Dermis microvascular lymphatic vessel endothelial cell (primary cell): Measurements from ENCODE around the gene MIF4GD. TPM values are rescaled to one million over a fixed set of nuclear protein-coding genes. Genes with fewer than 3 reads are reported as not detected.
"Not testable (repeated sequence)": the region's sequence is repeated elsewhere in the genome, so short reads cannot be mapped to it uniquely, and the experiment has no call there.

ENCODE experiments used
- DNase-seq, 2 donors: peaks; one replicate each; pipeline versions ENCODE4 v3.0.0 to v3.0.0-alpha.2; 2010; ENCODE audit warnings: low read depth in 2 of 2
- total RNA-seq: library from RNA; depleted of rRNA; stranded (reverse); fragments of >200 nt; gene quantifications from 2 replicates; pipeline ENCODE4 v1.2.1, GENCODE V29; 2014

MIF4GD gene
- total RNA-seq, 1 donor from 2014 or later, result 10.4 TPM

DNA sequence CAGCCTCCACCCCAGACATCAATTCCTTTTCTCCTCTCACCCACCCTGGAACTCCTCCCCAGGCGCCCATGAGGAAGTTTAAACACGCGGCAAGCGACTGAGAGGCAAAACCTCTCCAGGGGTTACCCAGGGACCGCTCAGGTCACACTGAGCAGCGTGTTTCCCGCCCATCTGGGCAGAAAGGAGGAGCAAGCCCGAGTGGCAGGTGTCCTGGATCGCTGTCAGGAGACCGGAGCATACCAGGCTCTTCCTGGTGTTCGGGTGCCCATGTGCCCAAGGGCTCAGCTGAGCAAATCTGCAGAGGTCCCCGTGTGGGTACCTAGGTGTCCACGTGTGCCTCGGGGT, 17.7 kb upstream of the MIF4GD start:
- no peak for DNase-seq

GRCh38 chr17:75288359-75288758, 17.3 kb upstream of the MIF4GD start:
- DNase-seq, result no peak

- no peak for DNase-seq
Measured at GRCh38 chr17:75287221-75287620, 16.2 kb upstream of the MIF4GD start.

- no peak for DNase-seq
Measured at GRCh38 chr17:75285123-75285522, 14.1 kb upstream of the MIF4GD start.

- DNase-seq, result not testable (repeated sequence)
Measured at GRCh38 chr17:75280189-75280588, 9.2 kb upstream of the MIF4GD start.

DNA sequence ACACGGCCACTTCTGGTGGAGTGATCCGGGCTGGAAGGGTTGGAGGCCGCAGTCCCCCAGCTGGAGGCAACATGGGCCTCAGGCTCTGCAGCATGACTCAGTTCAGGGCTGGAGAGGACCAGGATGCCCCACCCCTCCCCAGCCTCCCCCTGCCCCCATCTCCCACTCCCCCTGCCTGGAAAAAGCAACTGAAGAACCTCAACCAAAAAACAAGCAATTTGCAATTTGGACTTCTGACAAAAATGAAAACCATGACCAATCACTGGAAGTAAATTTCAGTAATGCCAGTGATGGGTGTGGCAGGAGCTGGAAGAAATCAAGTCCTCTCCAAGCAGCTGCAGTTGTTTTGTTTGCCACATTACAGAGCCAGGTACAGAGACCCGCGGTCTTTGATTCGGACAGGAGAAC, 6.6 kb upstream of the MIF4GD start:
- no peak for DNase-seq

GRCh38 chr17:75273977-75274708, 3.1 kb upstream of the MIF4GD start:
- DNase-seq, result no peak

GRCh38 chr17:75272848-75273184, 1.8 kb upstream of the MIF4GD start:
- DNase-seq, result no peak

GRCh38 chr17:75271955-75272847, 1.2 kb upstream of the MIF4GD start:
- DNase-seq, result no peak

DNA sequence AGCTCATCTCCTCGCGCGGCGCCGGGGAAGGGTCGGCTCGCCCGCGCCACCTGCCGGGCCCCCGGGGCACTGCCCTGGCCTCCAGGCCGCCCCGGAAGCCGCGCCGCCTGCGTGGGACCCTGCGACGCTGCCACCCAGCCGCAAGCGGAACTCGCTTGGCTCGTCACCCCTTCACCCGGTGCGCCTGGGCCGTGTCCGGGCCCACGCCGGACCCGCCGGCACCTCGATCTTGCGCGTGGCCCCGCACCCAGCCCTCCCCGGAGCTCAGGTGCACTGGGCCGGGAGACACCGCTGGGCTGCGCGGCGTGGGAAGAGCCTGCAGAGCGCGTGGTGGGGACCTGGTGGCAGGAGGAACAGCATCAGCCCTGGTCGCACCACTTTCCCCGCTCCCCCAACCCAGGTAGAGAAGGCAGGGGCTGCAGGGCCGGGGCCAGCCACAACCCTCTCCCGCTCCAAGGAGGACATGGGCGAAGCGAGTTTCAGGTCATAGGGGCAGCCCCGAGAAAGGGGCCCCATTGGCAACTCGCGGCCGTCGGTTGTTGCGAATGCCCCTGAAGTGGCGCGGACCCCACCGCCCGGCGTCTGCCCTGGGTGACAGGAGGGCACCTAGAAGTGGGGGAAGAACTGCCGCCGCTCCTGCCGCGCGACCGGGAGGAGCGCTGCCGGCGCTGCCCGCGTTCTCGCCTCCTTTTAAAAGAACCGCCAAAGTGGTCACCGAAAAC, 363 bp upstream of the MIF4GD start:
- no peak for DNase-seq

DNA sequence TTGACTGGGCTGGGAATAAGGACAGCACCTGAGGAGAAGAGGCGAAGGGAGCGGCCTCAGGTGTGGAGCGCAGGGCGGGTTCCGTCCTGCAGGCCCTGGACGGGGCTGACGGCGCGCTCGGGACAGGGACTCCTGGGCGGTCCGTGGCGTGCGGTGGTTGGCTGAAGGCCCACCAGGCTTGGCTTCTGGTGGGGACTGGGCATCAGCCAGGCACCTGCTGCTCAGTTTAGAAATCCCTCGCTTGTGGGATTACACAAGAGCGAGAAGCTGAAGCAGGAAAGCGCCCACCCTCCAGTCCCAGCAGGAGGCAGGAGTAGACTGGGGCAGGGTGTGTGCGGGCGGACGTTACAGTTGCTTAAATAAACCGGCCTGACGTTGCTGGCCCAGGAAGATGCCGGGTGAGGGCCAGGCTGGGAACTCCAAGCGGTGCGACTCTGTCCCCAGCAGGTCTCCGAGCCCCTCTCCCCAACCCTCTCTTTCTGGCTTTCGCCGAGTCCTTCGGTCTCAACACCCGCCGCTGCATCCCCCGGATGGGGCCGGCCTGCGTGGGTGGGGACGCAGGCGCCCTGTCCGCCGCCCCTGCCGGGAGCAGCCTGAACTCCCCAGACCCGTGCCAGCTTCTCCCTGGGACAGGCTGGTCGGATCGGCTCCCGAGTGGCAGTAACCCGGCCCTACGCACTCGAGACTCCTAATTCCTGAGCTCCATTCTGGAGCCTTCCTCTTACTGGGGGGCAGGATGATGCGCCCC, 639 bp downstream of the MIF4GD start:
- peak in 1 of 2 donors; percentile 73 for DNase-seq

GRCh38 chr17:75269844-75270217, 1.2 kb downstream of the MIF4GD start:
- DNase-seq, result no peak

DNA sequence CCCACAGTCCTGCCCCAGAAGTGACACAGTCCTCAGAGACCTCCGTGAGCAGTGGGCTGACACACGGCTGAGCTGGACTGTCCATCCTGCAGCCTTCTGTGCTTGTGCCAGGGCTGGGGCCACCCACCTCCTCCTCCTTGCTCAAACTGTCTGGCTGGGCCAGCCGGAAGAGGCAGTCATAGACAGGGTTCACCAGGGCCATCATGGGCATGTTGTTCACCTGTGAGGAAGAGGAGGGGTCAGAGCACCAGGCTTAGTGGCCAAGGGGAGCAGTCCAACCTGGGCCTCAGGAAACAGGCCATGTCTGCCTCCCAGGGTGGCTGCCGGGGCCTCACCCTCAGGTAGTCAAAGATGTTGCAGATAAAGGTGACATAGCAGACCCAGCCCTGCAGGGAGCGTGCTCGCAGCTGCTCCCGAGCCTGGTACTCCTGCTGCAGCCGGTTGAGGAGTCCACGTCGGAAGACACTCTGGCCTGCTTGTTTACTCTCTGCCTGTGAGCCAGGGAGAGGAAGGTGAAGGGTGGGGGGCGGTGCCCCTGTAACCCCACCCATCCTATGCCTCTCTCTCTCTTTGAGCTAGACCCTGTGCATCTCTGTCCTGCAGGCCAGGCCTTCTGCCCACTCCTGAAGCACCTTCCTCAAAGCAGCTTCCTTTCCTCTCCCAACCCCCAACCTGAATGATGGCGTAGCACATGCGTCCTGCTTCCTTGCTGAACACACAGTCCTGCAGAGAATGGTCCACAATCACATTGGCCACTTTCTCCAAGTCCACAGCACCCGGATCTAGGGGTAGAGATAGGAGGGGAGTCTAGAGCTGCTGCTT, 3.4 kb downstream of the MIF4GD start:
- DNase-seq, result no peak

DNA sequence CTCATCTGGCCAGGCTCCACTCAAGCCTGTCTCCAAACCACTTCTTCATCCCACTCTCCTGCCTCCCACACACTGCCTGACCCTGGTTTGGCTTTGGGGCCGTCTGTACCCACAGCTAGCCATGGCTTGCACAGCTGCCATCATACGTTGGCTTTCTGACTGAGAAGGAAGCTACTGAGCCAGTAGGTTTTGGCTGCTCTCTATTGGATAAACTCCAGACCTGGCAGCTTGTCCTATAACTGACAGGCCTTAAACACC, 3.9 kb downstream of the MIF4GD start:
- DNase-seq, result no peak

DNA sequence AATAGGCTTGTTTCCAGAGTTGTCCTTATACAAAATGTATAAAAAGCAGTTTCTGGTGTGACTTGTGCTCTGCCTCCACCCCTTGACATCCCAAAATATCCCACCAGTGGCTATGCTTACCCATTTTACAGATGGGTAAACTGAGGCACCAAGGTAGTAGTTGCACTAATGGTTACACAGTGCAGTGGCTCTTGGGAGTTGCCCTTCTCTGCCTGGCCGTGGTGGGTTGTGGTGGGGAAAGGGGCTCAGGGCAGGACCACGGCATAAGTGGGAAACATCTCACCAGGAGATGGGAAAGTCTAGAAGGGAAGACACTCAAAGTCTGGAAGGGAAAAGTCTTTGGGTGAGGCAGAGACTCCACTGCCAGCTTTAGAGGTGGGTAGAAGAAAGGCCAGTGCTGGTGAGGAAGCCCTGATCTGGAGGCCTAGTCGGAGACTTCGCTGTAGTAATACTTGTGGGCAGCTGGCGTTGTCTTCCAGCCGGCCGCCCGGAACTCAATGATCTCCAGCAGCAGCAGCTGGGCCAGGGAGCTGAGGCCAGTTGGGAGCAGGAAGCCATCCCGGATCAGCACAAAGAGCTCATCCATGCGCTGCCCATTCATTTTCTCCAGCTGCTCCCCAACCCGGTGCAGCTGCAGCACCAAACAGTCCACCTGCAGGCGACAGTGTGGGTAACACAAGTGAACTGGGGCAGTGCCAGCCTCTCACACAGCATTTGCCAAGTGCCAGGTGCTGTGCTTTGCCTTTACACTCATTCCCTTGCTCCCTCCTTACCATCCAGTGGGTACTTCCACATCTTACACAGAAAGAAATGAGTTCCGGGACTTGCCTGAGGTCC, 4.5 kb downstream of the MIF4GD start:
- no peak for DNase-seq

- DNase-seq, result peak in 1 of 2 donors; percentile 91
Measured at GRCh38 chr17:75265614-75266315, 5.3 kb downstream of the MIF4GD start.

GRCh38 chr17:75263055-75263454, 8.0 kb downstream of the MIF4GD start:
- no peak for DNase-seq

DNA sequence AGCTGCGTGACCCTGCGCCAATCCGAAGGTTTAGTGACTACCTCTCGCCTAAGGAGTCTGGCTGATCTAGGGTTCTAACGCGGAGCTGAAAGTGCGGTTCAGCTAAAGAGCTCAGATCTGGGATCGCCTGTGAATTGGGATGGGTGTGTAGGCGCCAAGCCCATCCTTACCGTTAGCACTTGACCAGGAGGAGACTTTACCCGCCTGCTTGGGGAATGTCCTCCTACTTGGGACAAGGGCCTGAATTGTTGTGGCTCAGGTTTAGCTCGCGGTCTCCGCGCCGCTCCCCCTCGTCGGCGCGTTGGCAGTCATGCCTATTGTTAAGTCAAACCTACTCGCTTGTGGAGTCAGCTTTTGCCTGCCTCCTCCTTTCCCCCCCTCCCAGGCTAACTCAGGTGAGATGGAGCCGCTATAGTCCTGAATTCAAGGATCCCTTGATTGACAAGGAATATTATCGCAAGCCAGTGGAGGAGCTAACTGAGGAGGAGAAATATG, 8.9 kb downstream of the MIF4GD start:
- DNase-seq, result peak in 1 of 2 donors; percentile 51
